ENCODE results near the gene MAPK10.

The MAPK10 gene

DNA sequence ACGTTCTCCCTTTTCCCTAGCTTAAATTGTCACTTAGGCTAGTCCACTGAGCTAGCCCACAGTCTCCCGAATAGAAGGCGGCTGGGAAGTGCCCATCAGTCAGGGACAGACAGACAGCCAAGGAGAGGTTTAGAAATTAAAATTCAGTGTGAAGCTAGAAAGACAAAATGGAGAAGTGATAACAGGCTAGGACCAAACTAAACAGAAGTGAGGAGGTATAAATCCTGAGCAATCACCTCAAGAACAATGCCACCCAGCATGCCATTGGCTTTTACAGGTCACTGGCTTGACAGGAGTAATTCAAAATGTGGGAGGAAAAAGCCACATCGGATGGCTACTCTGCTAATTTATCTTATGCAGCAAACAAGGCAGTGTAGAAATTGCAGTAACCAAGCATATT, 138.9 kb downstream of the MAPK10 start:
- no peak overlapping the region for H3K27ac ChIP-seq
- TF ChIP-seq, protein P1, sequence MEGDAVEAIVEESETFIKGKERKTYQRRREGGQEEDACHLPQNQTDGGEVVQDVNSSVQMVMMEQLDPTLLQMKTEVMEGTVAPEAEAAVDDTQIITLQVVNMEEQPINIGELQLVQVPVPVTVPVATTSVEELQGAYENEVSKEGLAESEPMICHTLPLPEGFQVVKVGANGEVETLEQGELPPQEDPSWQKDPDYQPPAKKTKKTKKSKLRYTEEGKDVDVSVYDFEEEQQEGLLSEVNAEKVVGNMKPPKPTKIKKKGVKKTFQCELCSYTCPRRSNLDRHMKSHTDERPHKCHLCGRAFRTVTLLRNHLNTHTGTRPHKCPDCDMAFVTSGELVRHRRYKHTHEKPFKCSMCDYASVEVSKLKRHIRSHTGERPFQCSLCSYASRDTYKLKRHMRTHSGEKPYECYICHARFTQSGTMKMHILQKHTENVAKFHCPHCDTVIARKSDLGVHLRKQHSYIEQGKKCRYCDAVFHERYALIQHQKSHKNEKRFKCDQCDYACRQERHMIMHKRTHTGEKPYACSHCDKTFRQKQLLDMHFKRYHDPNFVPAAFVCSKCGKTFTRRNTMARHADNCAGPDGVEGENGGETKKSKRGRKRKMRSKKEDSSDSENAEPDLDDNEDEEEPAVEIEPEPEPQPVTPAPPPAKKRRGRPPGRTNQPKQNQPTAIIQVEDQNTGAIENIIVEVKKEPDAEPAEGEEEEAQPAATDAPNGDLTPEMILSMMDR (IDR thresholded peaks at IDR 0.05), result no peak
- TF ChIP-seq ZFX (IDR thresholded peaks at IDR 0.05; ENCODE audit: borderline replicate concordance), result no peak

DNA sequence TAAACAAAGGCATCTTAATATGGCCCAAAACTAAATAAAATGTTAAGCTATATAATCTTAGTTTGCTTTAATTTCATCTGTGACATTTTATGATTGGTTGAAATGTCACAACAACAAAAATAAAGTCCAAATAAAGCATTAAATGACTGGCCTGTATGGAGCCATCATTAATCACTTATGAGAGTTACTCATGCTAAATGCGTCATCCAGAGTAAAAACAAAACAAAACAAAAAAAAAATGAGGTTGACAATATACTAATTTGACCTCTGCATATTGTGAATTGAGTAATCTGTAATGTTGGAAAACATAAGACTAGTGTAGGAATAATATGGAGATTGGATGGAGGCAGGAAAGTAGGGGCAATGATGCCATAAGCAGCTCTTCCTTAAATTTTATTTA, 139.7 kb downstream of the MAPK10 start:
- TF ChIP-seq, protein P1 (IDR thresholded peaks at IDR 0.05), result no peak
- no peak for TF ChIP-seq ZFX (IDR thresholded peaks at IDR 0.05; ENCODE audit: borderline replicate concordance)
- H3K27ac ChIP-seq, result no peak overlapping the region

DNA sequence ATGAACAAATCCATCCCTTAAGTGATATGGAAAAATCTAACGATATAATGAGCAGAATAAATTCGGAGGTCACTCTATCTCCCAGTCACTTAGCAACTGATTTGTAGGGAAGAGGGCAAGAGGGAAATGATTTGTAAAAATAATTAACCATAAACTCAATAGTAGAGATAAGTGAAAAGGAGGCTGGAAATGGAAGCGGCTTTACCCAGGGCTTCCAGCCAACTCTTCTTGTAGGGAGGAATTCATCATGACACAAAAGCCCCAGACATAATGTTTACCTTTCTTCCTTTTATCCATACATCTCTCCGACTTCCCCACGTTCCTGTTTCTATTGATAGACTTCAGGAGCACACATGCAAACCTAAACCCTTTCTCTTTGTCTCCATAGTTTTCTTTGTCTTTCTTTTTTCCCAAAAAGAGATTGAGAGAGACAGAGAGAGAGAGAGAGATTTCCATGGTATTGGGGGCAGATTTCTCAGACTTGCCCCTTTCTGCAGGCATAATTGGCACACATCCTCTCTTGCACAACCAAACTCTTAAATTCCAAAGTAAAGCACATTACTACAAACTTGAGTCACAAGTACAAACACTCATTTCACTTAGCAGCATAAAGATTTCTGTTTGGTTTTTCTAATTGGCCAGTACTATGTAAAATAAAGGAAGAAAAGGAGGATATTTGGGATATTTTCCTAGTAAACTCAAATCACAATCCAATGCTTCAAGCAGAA, 140.9 kb downstream of the MAPK10 start:
- no peak overlapping the region for H3K27ac ChIP-seq
- TF ChIP-seq ZFX (IDR thresholded peaks at IDR 0.05; ENCODE audit: borderline replicate concordance), result no peak
- TF ChIP-seq, protein P1 (IDR thresholded peaks at IDR 0.05), result no peak

DNA sequence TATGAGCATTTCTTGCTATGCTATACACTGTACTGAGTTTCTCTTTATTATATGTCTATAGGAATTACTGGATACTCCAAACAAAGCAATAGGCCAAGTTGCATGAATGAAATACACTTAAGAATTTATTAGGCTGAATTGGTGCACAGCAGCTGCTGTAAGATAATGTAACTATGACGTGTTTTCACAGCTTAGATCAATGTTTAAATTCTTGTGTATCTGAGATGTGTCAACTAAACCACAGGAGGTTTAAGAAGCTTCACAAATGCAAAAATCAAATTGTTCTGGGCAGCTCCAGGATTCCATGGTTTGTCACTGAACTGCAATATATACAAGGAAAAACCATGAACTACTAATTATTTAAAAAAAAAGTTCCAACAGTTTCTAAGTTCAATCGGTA, 156.7 kb downstream of the MAPK10 start:
- TF ChIP-seq, protein P1 (IDR thresholded peaks at IDR 0.05), result no peak
- TF ChIP-seq ZFX (IDR thresholded peaks at IDR 0.05; ENCODE audit: borderline replicate concordance), result no peak
- H3K27ac ChIP-seq, result no peak overlapping the region

DNA sequence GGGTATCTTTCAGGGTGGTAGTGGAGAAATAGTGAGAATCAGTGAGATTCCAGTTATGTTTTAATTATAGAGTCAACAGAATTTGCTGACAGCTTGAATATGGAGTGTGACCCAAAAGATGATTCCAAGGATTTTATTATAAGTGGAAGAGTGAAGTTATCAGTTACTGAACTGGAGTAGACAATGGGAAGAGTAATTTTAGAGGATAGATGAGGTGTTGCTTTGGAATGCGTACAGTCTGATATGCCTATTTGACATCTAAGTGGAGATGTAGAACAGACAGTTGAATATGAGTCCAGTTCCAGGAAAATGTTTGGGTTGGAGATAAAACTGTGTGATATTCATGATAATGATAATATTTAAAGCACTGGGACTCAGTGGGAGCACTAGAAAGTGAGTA, 174.2 kb downstream of the MAPK10 start:
- no peak overlapping the region for H3K27ac ChIP-seq
- TF ChIP-seq, protein P1 (IDR thresholded peaks at IDR 0.05), result no peak
- TF ChIP-seq ZFX (IDR thresholded peaks at IDR 0.05; ENCODE audit: borderline replicate concordance), result no peak

DNA sequence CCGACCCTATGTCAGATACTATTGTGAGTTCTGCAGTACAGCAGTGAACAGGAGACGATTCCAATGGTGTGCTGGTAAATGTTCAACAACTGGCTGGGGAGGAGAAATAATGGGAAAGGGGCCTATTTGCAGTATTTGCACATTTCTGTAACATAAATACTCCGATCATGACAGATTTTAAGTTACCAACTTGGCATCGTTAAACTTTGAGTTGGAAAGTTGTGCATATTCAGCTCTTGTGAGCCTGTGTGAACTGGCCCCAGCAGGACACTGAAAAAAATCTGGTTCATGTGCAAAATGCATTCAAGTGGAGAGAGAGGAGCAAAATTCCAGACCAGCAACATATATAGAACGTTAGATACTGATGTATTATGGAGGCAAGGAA, 175.0 kb downstream of the MAPK10 start:
- no peak for TF ChIP-seq ZFX (IDR thresholded peaks at IDR 0.05; ENCODE audit: borderline replicate concordance)
- TF ChIP-seq, protein P1 (IDR thresholded peaks at IDR 0.05), result no peak
- H3K27ac ChIP-seq, result no peak overlapping the region

DNA sequence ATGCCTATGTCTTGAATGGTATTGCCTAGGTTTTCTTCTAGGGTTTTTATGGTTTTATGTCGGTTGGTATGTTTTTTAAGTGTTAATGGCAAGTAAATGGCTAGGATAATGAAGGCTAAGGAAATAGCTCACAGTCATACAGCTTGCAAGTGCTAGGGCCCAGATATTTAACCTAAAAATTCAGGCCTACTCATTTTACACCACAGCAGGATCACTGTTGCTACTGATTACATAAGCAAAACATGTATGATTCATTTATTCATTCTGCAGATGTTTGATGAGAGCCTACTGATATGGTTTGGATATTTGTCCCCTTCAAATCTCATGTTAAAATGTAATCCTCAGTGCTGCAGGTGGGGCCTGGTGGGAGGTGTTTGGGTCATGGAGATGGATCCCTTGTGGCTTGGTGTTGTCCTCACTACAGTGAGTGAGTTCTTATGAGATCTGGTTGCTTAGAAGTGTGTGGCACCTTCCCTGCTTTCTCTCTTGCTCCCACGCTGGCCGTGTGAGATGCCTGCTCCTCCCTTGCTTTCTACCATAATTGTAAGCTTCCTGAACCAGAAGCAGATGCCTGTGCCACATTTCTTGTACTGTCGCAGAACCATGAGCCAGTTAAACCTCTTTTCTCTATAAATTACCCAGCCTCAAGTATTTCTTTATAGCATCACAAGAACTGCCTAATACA, 175.5 kb downstream of the MAPK10 start:
- no peak overlapping the region for H3K27ac ChIP-seq
- TF ChIP-seq, protein P1 (IDR thresholded peaks at IDR 0.05), result no peak
- no peak for TF ChIP-seq ZFX (IDR thresholded peaks at IDR 0.05; ENCODE audit: borderline replicate concordance)

Data from 22Rv1 (cell line).